Activated CD4-positive, alpha-beta T cell treated with anti-CD3 and anti-CD28 coated beads, Interleukin-2, Interleukin-6, amounts not matched to agents 100 ng/mL and 50 ng/mL, durations not matched to agents 16 hours and 8 hours (primary cell): ENCODE measurements around the gene FOSL1.
A peak's percentile ranks its signal among the peaks of the same experiment; 100 is the strongest.

Experiments used
- DNase-seq: peaks from one replicate; pipeline ENCODE4 v3.0.0-alpha.2; 2020

Gene FOSL1

DNA sequence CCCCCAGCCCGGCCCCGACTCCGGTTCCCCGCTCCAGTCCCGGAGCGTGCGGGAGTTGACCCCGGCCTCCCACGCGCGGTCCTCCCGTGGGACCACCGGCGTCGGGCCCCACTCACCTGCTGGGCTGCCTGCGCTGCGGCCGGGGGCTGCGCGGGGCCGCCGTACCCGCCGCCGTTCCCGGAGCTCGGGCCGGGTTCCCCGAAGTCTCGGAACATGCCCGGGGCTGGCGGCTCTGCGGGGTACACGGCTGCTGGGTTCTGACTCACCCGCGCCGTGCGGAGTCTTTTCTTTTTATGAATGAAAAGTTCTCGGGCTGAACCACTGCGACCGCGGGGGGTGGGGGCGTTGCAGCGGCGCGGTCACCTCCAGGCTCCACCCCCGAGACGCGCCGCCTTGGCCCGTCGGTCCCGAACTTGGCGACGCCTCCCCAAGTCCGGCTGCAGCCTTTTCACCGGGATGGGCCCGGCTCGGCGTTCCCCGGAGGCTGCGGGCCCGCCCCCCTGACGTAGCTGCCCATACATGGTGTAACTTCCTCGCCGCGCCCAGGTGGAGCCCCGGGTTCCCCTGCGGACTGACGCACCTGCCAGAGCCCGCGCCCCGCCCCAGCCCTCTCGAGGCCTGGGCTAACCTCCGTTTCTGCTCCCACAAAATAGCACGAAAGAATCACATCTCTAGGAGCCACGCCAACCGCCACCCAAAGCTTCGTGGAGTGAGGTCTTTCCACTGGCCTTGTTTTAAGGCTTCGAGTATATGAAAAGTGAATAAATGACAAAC is at the start of gene FOSL1:
TSS of gene FOSL1 (minus strand) at position 264 of the 774 bp plus-strand sequence. CDS start at position 215, 49 bp downstream.
- DNase-seq = peak; percentile 95

DNA sequence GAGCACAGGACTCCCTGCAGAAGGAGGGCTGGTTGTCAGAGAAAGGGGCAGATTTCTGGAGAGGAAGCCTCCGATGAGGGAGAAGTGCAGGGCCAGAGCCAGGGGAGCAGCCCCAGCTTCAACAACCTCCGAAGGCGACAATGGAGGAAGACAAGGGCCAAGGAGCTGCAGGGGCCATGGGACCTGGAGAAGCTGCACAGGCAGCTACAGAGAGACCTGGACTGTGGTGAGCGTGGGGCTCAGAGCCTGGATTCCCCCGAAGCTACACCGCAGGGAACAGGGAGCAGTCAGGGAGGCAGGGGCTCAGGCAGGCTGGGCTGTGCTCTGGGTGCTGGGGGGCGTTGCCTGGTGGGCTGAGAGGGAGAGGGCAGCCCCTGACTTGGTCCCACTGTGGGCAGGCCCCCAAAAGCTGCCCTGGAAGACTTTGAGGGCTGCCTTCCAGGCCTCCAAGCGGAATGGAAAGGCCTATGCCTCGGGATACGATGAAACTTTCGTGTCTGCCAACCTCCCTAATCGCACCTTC is 47.5 kb upstream of the FOSL1 start:
- DNase-seq = no peak

DNA sequence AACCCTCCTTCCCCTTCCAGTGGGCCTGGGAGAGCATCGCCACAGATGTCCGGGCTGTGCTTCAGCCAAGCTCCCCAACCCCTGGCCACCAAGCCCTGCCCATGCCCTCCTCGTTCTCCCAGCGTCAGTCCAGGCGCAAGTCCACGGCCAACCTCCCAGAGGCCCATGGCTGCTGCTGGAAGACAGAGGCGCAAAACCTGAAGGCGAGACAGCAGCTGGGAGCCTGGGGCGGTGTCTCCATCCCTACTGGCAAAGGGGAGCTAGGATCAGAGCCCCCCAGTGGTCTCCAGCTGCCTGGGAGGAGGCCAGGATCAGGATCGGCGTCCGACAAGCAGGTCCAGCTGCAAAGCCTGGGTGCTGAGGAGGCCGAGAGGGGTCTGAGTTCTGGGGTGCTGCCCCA is 46.9 kb upstream of the FOSL1 start:
- DNase-seq = no peak

DNA sequence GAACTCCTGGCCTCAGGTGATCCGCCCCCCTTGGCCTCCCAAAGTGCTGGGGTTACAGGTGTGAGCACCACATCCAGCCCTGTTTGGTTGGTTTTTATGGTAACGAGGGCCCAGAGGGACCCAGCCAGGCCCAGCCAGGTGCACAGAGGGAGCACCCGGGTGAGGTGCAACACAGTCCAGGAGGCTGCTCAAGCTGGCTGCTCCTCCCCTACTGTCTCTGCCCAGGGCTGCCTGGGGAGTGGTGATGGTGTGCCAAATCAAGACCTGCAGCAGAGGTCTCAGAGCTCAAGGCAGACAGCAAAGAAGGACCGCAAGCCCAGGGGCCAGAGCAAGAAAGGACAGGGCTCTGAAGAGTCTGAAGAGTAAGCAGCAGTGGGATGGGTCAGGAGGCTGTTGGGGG is 46.5 kb upstream of the FOSL1 start:
- DNase-seq = no peak

DNA sequence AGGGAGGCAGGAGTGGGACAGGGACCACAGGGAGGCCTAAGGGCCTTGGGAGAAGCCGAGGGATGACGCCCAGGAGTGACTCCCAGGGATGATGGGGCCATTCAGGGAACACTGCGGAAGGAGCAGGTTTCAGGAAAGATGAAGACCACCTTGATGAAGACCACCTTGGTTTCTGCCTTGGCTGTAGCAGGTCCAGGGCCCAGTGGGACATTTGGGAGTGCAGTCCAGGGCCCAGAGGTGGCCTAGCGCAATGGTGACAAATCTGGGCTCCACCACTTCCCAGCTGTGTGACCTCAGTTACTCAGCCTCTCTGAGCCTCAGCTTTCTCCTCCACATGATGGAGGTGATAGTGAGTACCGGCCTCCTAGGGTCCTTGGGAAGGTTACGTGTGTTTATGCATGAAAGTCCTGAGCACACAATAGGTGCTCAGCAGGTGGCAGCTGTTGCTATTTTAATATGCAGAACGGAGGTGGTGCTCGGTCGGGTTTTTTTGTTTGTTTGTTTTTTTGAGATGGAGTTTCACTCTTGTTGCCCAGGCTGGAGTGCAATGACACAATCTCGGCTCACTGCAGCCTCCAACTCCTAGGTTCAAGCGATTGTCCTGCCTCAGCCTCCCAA is 45.9 kb upstream of the FOSL1 start:
- no peak for DNase-seq

DNA sequence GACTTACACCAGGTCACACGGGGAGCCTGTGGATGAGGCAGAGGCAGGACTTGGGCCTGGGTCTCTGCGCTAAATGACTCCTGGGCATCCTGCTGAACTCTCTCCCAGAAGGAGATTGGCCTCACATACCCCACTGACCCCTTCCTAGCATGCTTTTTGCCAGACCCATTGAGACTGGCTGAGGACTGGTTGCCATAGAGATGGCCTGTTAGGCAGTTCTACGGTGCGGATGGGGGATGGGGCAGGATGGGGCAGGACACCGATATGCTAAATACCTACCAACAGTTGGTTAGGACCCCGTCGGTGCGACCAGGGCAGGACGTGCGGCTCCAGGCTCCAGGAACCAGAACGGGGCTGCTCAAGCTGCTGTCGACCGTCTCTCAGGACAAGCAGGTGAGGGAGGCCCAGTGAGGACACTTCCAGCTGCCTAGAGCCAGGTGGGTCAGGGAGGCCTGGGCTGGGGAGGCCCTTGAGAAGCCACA is 45.3 kb upstream of the FOSL1 start, which contains the start of gene TSGA10IP:
TSS of gene TSGA10IP (plus strand) at position 51 of the 482 bp plus-strand sequence. CDS start at position 247, 196 bp downstream.
- DNase-seq = no peak

DNA sequence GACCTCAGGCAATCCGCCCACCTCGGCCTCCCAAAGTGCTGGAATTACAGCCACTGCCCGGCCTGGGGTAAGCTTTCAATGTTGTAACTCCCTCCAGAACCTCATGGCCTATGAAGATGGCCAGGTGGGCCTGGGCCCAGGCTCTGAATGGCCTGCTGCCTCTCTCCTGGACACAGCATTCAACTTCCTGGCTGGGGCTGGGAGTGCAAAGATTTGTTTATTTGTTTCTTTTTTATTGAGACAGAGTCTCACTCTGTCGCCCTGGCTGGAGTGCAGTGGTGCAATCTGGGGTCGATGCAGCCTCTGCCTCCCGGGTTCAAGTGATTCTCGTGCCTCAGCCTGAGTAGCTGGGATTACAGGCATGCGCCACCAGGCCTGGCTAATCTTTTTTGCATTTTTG is 44.6 kb upstream of the FOSL1 start:
- DNase-seq = no peak

DNA sequence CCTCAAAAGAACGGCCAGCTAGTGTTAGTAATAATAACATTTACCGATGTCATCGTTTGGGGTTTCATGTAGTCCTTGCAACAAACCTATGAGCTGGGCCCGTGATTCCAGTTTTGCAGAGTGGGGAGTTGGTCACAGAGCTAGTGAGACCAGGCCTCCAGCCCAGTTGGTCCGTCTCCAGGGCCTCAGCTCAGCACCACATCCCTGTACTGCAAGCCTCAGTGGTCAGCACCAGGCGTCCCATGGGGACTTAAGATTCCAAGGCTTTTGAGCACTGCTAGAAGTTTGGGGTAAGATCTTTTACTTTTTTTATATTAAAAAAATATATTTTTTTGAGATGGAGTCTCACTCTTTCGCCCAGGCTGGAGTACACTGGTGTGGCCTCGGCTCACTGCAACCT is 44.0 kb upstream of the FOSL1 start:
- DNase-seq = no peak

DNA sequence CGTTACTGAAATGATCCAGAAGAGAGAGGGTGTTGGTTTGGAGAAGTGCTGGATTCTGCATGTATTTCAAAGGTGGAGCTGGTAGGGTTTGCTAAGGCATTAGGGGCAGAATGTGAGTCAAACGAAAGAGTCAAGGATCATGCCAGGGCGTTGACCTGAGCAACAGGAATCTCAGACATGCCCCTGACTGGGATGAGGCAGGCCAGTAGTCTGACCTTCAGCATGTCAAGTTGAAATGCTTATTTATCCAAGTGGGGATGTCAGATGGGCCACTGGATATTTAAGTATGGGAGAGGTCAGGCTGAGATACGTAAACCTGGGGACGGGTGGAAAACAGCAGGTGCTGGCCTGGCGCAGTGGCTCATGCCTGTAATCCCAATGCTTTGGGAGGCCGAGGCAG is 42.3 kb upstream of the FOSL1 start:
- DNase-seq = no peak

DNA sequence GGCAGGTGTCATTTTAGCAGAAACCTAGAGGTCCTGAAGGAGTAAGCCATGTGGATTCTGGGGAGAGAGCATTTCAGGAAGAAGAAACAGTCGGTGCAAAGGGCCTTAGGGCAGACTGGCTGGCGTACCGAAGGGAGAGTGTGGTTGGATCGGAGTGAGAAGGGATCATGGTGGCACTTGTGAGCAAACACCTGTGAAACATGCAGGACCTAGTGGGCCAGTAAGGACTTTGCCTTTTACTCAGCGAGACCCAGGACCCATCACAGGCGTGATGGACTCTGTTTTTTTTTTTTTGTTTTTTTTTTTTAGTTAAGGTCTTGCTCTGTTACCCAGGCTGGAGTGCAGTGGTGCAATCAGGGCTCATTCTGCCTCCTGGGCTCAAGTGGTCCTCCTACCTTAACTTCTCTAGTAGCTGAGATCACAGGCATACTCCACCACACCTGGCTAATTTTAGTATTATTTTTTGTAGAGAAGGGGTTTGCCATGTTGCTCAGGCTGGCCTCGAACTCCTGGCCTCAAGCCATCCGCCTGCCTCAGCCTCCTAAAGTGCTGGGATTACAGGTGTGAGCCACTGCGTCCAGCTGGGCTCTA is 41.6 kb upstream of the FOSL1 start:
- no peak for DNase-seq

DNA sequence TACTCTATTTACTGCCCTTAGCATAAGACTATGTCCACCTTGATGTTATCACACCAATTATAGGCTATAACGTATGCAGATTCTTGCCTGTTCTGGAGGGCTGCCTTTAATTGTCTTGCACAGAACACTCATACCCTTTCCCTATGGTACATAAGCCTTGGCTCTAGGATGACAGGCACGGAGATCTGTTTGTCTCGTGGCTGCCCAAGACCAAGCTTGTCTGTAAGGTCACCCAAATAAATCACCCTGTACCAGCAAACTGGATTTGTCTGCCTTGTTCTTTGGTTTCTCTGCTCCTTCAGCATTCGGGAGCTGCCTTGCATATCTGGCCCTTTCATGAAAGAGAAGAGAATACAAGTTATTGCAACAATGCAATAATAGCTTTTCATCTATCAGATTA is 37.6 kb upstream of the FOSL1 start:
- DNase-seq = no peak

DNA sequence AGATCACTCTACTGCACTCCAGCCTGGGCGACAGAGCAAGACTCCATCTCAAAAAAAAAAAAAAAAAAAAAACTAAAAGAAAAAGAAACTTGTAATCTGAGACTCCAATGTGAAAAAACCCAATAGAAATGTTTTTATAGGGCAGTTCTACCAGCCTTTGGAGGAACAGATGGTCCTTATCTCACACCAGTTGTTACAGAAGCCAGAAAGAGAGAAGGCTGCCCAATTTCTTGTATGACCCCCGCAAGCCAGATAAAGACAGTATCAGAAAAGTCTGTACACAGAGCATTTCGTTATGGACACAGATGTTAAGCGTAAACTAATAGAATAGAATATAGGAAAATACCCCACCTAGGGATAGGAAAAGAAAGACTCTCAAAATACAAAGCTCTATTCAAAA is 33.8 kb upstream of the FOSL1 start:
- DNase-seq = no peak

DNA sequence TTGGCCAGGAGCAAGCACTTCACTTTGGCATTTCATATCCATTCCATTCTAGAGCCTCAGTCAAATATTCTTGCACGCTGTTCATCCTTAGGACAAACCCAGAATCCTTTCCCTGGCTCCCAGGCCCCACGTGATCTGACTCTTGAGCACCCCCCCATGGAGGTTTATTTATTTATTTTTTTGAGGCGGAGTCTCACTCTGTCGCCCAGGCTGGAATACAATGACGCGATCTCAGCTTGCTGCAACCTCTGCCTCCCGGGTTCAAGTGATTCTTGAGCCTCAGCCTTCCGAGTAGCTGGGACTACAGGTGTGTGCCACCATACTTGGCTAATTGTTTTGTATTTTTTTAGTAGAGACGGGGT is 32.4 kb upstream of the FOSL1 start:
- peak; percentile 34 for DNase-seq

DNA sequence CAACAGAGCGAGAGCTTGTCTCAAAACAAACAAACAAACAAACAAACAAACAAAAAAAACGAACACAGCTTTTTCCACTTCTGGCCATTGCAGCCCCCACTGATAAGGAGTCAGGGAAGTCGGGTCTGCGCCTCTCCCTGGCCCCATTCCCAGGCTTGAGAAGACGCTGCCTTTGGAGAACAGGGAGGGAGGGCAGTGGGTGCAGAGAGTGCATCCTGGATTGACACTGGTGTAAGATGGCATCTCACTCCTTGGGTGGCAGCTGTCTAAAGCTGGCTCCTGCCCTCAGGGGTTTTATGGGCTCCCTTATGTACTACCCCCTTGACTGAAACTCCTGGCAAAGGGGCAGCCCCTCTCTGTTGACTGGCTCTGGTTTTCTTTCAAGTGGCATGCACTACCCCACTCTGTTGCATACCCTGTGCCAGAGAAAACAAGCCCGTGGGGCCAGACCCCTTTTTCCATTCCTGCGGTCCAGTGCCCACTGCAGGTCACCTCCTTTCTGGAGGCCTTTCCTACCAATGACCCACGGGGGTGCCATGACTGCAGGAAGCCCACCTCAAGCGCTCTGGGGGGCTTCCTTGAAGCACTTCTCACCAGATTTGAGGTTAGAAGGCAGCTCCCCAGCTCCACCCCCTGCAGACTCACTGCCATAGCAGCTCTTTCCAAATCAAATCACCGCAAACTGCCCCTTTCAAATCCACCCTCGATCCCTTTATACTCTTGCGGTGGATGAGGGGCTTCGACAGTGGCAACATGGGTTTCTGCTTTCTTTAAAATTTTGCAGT is 31.8 kb upstream of the FOSL1 start:
- no peak for DNase-seq

DNA sequence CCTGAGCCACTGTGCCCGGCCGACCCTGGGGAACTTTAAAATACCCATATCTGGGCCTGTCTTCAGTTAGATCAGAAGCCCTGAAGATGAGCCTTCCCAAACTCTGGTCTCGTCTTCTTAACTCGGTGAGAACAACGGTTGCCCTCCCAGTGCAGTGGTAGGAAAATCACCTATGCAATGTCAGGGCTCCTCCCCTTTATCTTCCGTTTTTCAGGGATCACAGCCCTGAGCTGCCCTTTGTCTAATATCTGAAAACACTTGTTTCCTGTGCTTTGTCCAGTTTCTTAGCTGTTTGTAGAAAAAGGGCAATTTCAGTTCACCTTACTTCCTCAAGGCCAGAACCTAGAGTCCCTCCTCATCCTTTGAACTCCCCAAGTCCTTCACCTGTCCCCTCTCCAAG is 28.5 kb upstream of the FOSL1 start:
- peak; percentile 12 for DNase-seq

DNA sequence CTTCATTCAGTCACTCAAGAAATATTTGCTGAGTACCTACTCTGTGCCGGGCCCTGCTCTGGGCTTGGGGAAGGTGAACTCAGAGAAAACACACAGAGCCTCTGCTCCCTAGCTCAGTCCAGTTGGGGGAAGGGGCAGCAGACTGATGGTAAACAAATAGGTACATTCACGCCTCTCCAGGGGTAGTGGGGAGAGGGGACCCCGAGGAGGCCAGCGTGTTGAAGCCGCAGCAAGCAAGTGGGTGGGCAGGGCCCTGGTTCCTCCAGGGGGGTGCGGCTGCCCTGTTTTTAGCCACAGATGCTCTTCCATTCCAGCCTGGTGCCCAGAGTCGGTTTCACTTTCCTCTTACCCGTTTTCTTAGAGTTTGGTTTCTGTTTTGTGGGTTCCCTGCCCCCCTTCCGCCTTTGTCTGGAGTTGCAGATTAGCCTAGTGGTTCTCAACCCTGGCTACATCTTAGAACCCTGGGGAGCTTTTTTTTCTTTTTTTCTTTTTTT is 27.8 kb upstream of the FOSL1 start:
- DNase-seq = peak; percentile 89

DNA sequence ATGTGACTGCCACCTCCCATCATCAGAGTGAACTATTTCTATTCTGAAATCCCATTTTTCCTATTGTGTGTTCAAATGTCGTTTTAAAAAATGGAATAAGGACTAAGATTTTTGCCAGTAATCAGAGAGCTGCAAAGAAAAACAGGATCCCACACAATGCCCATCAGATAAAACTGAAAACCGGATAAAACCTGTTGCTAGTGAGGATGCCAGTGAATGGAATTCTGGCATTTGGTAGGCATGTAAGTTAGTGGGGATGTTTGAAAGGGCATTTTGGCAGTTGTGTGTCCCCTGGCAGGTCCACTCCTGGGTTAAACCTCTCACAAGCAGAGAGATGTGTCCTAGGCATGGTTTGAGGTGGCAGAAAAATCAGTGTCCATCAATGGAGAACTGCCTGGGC is 25.2 kb upstream of the FOSL1 start:
- no peak for DNase-seq

DNA sequence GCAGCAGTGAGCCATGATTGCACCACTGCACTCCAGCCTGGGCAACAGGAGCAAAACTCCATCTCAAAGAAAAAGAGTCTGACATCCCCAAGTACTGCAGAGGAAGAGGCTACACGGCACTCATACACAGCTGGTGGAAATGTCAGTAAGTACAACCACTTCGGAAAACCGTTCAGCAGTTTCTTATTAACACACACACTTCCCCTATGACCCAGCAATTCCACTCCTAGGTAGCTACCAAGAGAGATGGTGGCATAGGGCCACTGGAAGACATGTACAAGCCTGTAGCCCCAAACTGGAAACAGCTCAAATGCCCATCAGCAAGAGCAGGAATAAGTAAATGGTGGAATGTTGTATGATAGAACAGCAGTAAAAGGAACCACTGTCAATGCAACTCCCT is 22.4 kb upstream of the FOSL1 start:
- DNase-seq = no peak

DNA sequence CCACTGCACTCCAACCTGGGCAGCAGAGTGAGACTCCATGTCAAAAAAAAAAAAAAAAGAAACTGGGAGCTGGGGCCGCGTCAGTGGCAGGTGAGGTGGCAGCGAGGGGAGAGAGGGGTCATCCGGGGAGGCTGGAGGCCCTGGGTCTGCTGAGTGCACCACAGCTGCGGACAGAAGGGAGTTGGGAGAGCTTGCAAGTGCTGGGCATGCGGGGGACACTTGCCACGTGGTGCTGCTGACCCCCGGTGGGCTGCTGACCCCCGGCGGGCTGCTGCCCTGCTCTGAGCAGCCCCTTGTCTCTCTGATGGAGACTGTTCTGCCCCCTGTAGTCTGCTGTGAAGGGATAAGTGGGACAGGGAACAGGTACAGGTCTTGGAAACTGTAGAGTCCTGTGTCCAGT is 21.7 kb upstream of the FOSL1 start:
- no peak for DNase-seq

DNA sequence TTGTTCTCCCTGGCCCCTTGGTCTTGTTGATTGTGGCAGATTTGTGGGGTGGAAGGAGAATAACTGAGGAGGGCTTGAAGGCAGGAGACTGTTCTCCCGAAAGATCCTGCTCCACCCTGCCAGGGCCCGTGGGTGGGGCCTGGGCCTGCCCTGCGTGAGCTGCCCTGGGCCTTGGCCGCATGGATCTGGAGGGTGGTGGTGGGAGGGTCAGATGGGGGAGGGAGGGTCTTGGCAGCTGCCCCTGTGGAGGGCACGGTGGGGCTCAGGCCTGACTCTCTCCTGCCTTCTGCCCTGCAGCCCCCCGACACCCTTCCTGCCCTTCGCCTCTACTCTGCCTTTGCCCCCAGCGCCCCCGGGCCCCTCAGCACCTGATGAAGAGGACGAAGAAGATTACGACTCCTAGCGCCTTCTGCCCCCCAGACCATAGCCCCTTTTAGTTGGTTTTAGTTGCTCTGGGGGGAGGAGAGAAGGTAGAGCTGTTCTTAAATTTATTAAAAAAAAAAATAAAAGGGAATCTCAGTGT is 20.9 kb upstream of the FOSL1 start:
- DNase-seq = no peak

DNA sequence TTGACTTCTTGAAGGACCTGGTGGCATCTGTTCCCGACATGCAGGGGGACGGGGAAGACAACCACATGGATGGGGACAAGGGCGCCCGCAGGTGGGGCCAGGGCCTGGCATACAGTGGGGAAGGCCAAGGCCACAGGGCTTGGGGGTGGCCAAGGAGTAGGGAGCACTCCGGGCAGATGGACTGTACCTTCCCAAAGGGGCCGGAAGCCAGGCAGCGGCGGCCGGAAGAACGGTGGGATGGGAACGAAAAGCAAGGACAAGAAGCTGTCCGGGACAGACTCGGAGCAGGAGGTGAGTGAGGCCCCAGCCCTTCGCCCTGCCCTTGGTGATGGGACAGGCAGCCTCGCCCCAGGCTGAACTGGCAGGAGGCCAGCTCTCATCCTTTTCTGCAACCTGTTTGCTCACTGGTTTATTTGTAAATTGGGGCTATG is 20.2 kb upstream of the FOSL1 start:
- no peak for DNase-seq

DNA sequence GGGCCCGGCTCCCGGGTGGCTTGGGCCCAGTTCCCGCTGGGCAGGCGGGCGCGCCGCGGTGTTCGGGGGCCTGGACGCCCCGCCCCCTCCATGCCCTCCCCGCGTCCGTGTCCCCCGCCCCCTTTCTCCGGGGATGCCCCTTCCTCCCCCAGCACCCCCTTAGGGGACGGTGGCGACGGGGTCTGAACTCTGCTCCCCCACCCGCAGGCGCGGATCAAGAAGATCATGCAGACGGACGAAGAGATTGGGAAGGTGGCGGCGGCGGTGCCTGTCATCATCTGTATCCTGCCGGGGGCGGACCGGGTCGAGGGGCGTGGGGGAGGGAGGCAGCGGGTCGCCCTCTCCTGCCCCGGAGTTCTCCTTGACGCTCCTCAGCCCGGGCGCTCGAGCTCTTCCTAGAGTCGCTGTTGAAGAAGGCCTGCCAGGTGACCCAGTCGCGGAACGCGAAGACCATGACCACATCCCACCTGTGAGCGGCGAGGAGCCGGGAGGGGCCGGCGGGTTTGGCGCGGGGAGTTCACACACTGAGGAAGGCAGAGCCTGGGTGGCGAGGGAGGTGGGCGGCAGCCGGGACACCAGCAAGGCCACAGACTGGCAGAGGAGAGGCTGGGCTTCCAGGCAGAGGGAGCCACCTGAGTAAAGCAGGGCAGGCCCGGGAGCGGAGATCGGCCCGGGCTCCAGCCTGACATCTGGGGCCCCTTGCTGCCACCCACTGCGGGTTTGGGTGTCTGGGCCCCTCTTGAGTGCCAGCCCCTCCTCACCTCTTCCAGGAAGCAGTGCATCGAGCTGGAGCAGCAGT is 19.6 kb upstream of the FOSL1 start:
- no peak for DNase-seq
